Mucosa of rectum (tissue), 2 donors: Measurements from ENCODE around the gene TESK1.
"Not testable (repeated sequence)": the region's sequence is repeated elsewhere in the genome, so short reads cannot be mapped to it uniquely, and the experiment has no call there.

Experiments used
- H3K27ac ChIP-seq, 2 donors: one replicate each; pipeline ENCODE4 v1.7.0; 2013; ENCODE audit warnings: inconsistent platforms in 2 of 2, low read depth in 2 of 2, low read length in 2 of 2
- H3K27me3 ChIP-seq, 2 donors: one replicate each; pipeline ENCODE4 v1.7.0; 2013; ENCODE audit warnings: low read length in 2 of 2; ENCODE audit not compliant: control insufficient read depth in 2 of 2, insufficient read depth in 2 of 2
- H3K36me3 ChIP-seq, 2 donors: one replicate each; pipeline ENCODE4 v1.7.0; 2013; ENCODE audit warnings: low read length in 2 of 2; ENCODE audit not compliant: control insufficient read depth in 2 of 2, insufficient read depth in 2 of 2
- H3K4me1 ChIP-seq, 2 donors: one replicate each; pipeline ENCODE4 v1.7.0; 2013; ENCODE audit warnings: low read length in 2 of 2, mild to moderate bottlenecking in 1 of 2; ENCODE audit not compliant: control insufficient read depth in 2 of 2, insufficient read depth in 2 of 2
- H3K4me3 ChIP-seq, 2 donors: one replicate each; pipeline ENCODE4 v1.7.0; 2013; ENCODE audit warnings: low read length in 2 of 2
- H3K9ac ChIP-seq, 2 donors: one replicate each; pipeline ENCODE4 v1.7.0; 2013; ENCODE audit warnings: low read length in 2 of 2, low read depth in 1 of 2, mild to moderate bottlenecking in 1 of 2
- H3K9me3 ChIP-seq, 2 donors: one replicate each; pipeline ENCODE4 v1.7.0; 2013; ENCODE audit warnings: low read length in 2 of 2; ENCODE audit not compliant: control insufficient read depth in 2 of 2
- donor health status: healthy.
- donor health status: Normal muscosa, but diverticular disease.

The TESK1 gene

GRCh38 chr9:35612066-35612465 lies 7.0 kb downstream of the TESK1 start:
- H3K27me3 ChIP-seq, H3K9ac ChIP-seq, H3K9me3 ChIP-seq, H3K4me3 ChIP-seq, H3K27ac ChIP-seq, H3K4me1 ChIP-seq: not testable (repeated sequence)
- peaks cover 9 to 20% of the 10 kb centered on the region in 2 donors for H3K36me3 ChIP-seq

- H3K27me3 ChIP-seq: no peaks in the 10 kb centered on the region
- H3K4me3 ChIP-seq: no peak overlapping the region
- H3K36me3 ChIP-seq: peaks cover 8 to 13% of the 10 kb centered on the region in 2 donors
- peaks cover 3 to 5% of the 10 kb centered on the region in 2 donors for H3K4me1 ChIP-seq
- no peak overlapping the region for H3K27ac ChIP-seq
- H3K9ac ChIP-seq: no peak overlapping the region
- no peaks in the 10 kb centered on the region for H3K9me3 ChIP-seq
Observed at GRCh38 chr9:35612843-35613242, 7.8 kb downstream of the TESK1 start.

GRCh38 chr9:35615981-35616680 lies 11.1 kb downstream of the TESK1 start:
- H3K4me3 ChIP-seq: peak overlapping the region in 1 of 2 donors; percentile 58
- H3K9ac ChIP-seq: no peak overlapping the region
- H3K9me3 ChIP-seq: no peaks in the 10 kb centered on the region
- H3K4me1 ChIP-seq: peaks cover 5 to 10% of the 10 kb centered on the region in 2 donors
- H3K36me3 ChIP-seq: no peaks in the 10 kb centered on the region
- H3K27me3 ChIP-seq: no peaks in the 10 kb centered on the region
- no peak overlapping the region for H3K27ac ChIP-seq

GRCh38 chr9:35616681-35617459 lies 11.8 kb downstream of the TESK1 start:
- Histone ChIP-seq H3K4me1 (peaks cover 5 to 10% of the 10 kb centered on the region in 2 donors), H3K36me3 (no peaks in the 10 kb centered on the region), H3K9ac (peak overlapping the region; percentile 14 to 57), H3K27ac (peak overlapping the region in 1 of 2 donors; percentile 58), H3K4me3 (peak overlapping the region; percentile 58 to 63), H3K27me3 (no peaks in the 10 kb centered on the region), H3K9me3 (no peaks in the 10 kb centered on the region)

- H3K9me3 ChIP-seq: no peaks in the 10 kb centered on the region
- H3K36me3 ChIP-seq: no peaks in the 10 kb centered on the region
- H3K27me3 ChIP-seq: no peaks in the 10 kb centered on the region
- peak overlapping the region in 1 of 2 donors; percentile 58 for H3K27ac ChIP-seq
- peak overlapping the region in 1 of 2 donors; percentile 14 for H3K9ac ChIP-seq
- H3K4me1 ChIP-seq: peaks cover 5 to 10% of the 10 kb centered on the region in 2 donors
- peak overlapping the region; percentile 58 to 63 for H3K4me3 ChIP-seq
Observed at GRCh38 chr9:35617548-35617947, 12.5 kb downstream of the TESK1 start.

- Histone ChIP-seq H3K4me3 (peak within 1 kb of the TSS; percentile 58 to 63), H3K9ac (peak within 1 kb of the TSS; percentile 14 to 57), H3K27ac (peak within 1 kb of the TSS in 1 of 2 donors; percentile 58), H3K4me1 (peaks cover 5 to 10% of the 10 kb centered on the region in 2 donors), H3K27me3 (no peaks in the 10 kb centered on the region), H3K36me3 (no peaks in the 10 kb centered on the region), H3K9me3 (no peaks in the 10 kb centered on the region)
Observed at GRCh38 chr9:35618325-35618727, 13.3 kb downstream of the TESK1 start, which contains the start of gene CD72. CD72 (minus strand) TSS chr9:35618413; CDS start chr9:35618303, 110 bp downstream.

GRCh38 chr9:35618854-35619799 lies 14.1 kb downstream of the TESK1 start:
- H3K9ac ChIP-seq: no peak overlapping the region
- H3K4me1 ChIP-seq: peaks cover 5 to 10% of the 10 kb centered on the region in 2 donors
- H3K4me3 ChIP-seq: no peak overlapping the region
- no peaks in the 10 kb centered on the region for H3K9me3 ChIP-seq
- H3K36me3 ChIP-seq: no peaks in the 10 kb centered on the region
- no peaks in the 10 kb centered on the region for H3K27me3 ChIP-seq
- H3K27ac ChIP-seq: peak overlapping the region in 1 of 2 donors; percentile 58

GRCh38 chr9:35619800-35620158 lies 14.7 kb downstream of the TESK1 start:
- H3K9ac ChIP-seq: no peak overlapping the region
- no peaks in the 10 kb centered on the region for H3K36me3 ChIP-seq
- H3K27ac ChIP-seq: peak overlapping the region in 1 of 2 donors; percentile 48
- no peaks in the 10 kb centered on the region for H3K27me3 ChIP-seq
- H3K9me3 ChIP-seq: no peaks in the 10 kb centered on the region
- H3K4me3 ChIP-seq: no peak overlapping the region
- H3K4me1 ChIP-seq: peaks cover 5 to 10% of the 10 kb centered on the region in 2 donors

- Histone ChIP-seq H3K27me3 (no peaks in the 10 kb centered on the region), H3K4me1 (no peaks in the 10 kb centered on the region), H3K36me3 (no peaks in the 10 kb centered on the region), H3K27ac (no peak overlapping the region), H3K9ac (no peak overlapping the region), H3K4me3 (no peak overlapping the region), H3K9me3 (no peaks in the 10 kb centered on the region)
Observed at GRCh38 chr9:35627575-35627974, 22.5 kb downstream of the TESK1 start.
